Neural cell (in vitro differentiated cells): ENCODE measurements around the gene NFATC3. TPM values are rescaled to one million over a fixed set of nuclear protein-coding genes. Genes with fewer than 3 reads are reported as not detected.
A peak's percentile ranks its signal among the peaks of the same experiment; 100 is the strongest.

Source experiments
- H2AFZ ChIP-seq: fragments of 200-600, 300-800 bp; sonication (generic), shearing (Covaris generic); 2 replicates; pipeline ENCODE4 v1.6.0; 2014; ENCODE audit warnings: low read depth, mild to moderate bottlenecking, antibody characterized with exemption, low read length, moderate library complexity
- H3F3A ChIP-seq: fragments of 200-600 bp; shearing (Covaris generic); 2 replicates; pipeline ENCODE4 v1.6.1; 2016; ENCODE audit warnings: mild to moderate bottlenecking, moderate library complexity, mixed read lengths, antibody characterized with exemption, low read length; ENCODE audit not compliant: insufficient read depth, poor library complexity, severe bottlenecking
- H3K27ac ChIP-seq: fragments of 200-600, 300-800 bp; sonication (generic), shearing (Covaris generic); 2 replicates; pipeline ENCODE4 v1.5.1; 2014; ENCODE audit warnings: mild to moderate bottlenecking, low read length, moderate library complexity
- H3K27me3 ChIP-seq: fragments of 300-800, 200-600 bp; sonication (generic), shearing (Covaris generic); 2 replicates; pipeline ENCODE4 v1.6.0; 2014; ENCODE audit warnings: mild to moderate bottlenecking, low read depth, low read length, moderate library complexity; ENCODE audit not compliant: insufficient read depth
- H3K36me3 ChIP-seq: fragments of 300-800, 200-600 bp; sonication (generic), shearing (Covaris generic); 2 replicates; pipeline ENCODE4 v1.5.1; 2014; ENCODE audit warnings: mild to moderate bottlenecking, antibody characterized with exemption, low read length, moderate library complexity; ENCODE audit not compliant: insufficient read depth
- H3K4me2 ChIP-seq: fragments of 300-800, 200-600 bp; sonication (generic), shearing (Covaris generic); 2 replicates; pipeline ENCODE4 v1.6.0; 2014; ENCODE audit warnings: mild to moderate bottlenecking, low read length
- H3K4me3 ChIP-seq: fragments of 300-800, 200-600 bp; sonication (generic), shearing (Covaris generic); 2 replicates; pipeline ENCODE4 v1.5.1; 2014; ENCODE audit warnings: mild to moderate bottlenecking, low read length, moderate library complexity
- H3K79me2 ChIP-seq: fragments of 200-600 bp; shearing (Covaris generic); replicated peaks from 2 replicates; pipeline ENCODE4 v1.6.0; 2014; ENCODE audit warnings: mild to moderate bottlenecking, low read length, moderate library complexity; ENCODE audit not compliant: insufficient read depth
- H3K9ac ChIP-seq: fragments of 300-800, 200-600 bp; sonication (generic), shearing (Covaris generic); 2 replicates; pipeline ENCODE4 v1.6.1; 2016; ENCODE audit warnings: mild to moderate bottlenecking, low read length, mixed read lengths
- H3K9me2 ChIP-seq: fragments of 200-600 bp; shearing (Covaris generic); 2 replicates; pipeline ENCODE4 v1.6.1; 2016; ENCODE audit warnings: mild to moderate bottlenecking, low read length, mixed read lengths; ENCODE audit not compliant: insufficient read depth
- H3K9me3 ChIP-seq: fragments of 200-600, 300-800 bp; sonication (generic), shearing (Covaris generic); 2 replicates; pipeline ENCODE4 v1.6.1; 2016; ENCODE audit warnings: mild to moderate bottlenecking, mixed run types, low read length, moderate library complexity, mixed read lengths
- H4K20me1 ChIP-seq: fragments of 200-600 bp; shearing (Covaris generic); 2 replicates; pipeline ENCODE4 v1.6.1; 2016; ENCODE audit warnings: mild to moderate bottlenecking, mixed run types; ENCODE audit not compliant: insufficient read depth
- CTCF ChIP-seq: fragments of 450-650 bp; IDR thresholded peaks from 2 replicates; pipeline ENCODE4 v1.5.1; 2014; ENCODE audit warnings: antibody characterized with exemption, mild to moderate bottlenecking, moderate library complexity; ENCODE audit not compliant: poor library complexity, severe bottlenecking
- EP300 ChIP-seq: fragments of 450-650 bp; conservative IDR thresholded peaks from 2 replicates; pipeline ENCODE4 v1.6.1; 2014; ENCODE audit warnings: antibody characterized with exemption, mild to moderate bottlenecking, moderate library complexity; ENCODE audit not compliant: poor library complexity, severe bottlenecking
- EZH2 ChIP-seq: fragments of 200-600, 300-800 bp; shearing (Covaris generic), sonication (generic); IDR thresholded peaks from 2 replicates; pipeline ENCODE4 v1.6.1; 2014; ENCODE audit warnings: antibody characterized with exemption, low read length, borderline replicate concordance, mild to moderate bottlenecking; ENCODE audit not compliant: insufficient read depth, poor library complexity, severe bottlenecking
- MXI1 ChIP-seq: fragments of 450-650 bp; conservative IDR thresholded peaks from 2 replicates; pipeline ENCODE4 v1.6.1; 2014; ENCODE audit warnings: antibody characterized with exemption, mild to moderate bottlenecking; ENCODE audit not compliant: poor library complexity, severe bottlenecking
- POLR2AphosphoS5 ChIP-seq: IDR thresholded peaks from 2 replicates; pipeline ENCODE4 v1.6.1; 2012
- RAD21 ChIP-seq: fragments of 450-650 bp; conservative IDR thresholded peaks from 2 replicates; pipeline ENCODE4 v1.6.1; 2014; ENCODE audit warnings: antibody characterized with exemption, mild to moderate bottlenecking, moderate library complexity
- REST ChIP-seq: IDR thresholded peaks from 2 replicates; pipeline ENCODE4 v1.6.1; 2012; ENCODE audit warnings: borderline replicate concordance
- SMC3 ChIP-seq: fragments of 450-650 bp; conservative IDR thresholded peaks from 2 replicates; pipeline ENCODE4 v1.6.1; 2014; ENCODE audit warnings: antibody characterized with exemption, mild to moderate bottlenecking, moderate library complexity; ENCODE audit not compliant: poor library complexity
- TAF1 ChIP-seq: IDR thresholded peaks from 2 replicates; pipeline ENCODE4 v1.6.1; 2012; ENCODE audit warnings: low read depth
- polyA plus RNA-seq: library from polyadenylated mRNA; depleted of rRNA; stranded (reverse); fragments of >200 nt; gene quantifications from 2 replicates; pipeline ENCODE4 v1.2.3, GENCODE V29; 2014

The NFATC3 gene
- polyA plus RNA-seq, 1 donor from 2014 or later, result 6.2 TPM

- no peak overlapping the region for H3K4me2 ChIP-seq
- no peak overlapping the region for H3K27ac ChIP-seq
- H3K9ac ChIP-seq, result no peak overlapping the region
- no peaks in the 10 kb centered on the region for H3F3A ChIP-seq
- H3K36me3 ChIP-seq, result no peaks in the 10 kb centered on the region
- no peaks in the 10 kb centered on the region for H3K9me3 ChIP-seq
- H2AFZ ChIP-seq, result no peak overlapping the region
- no peaks in the 10 kb centered on the region for H3K9me2 ChIP-seq
- H3K4me3 ChIP-seq, result no peak overlapping the region
- no peaks in the 10 kb centered on the region for H4K20me1 ChIP-seq
- no peaks in the 10 kb centered on the region for H3K27me3 ChIP-seq
- TF ChIP-seq POLR2AphosphoS5, result peak; percentile 24
- TF ChIP-seq MXI1, result no peak
- no peaks in the 10 kb centered on the region for H3K79me2 ChIP-seq
Measured at GRCh38 chr16:68202091-68202519, 116.9 kb downstream of the NFATC3 start.

GRCh38 chr16:68206245-68206644 is 121.1 kb downstream of the NFATC3 start:
- Histone ChIP-seq H3F3A (no peaks in the 10 kb centered on the region), H3K9me2 (no peaks in the 10 kb centered on the region), H3K9me3 (no peaks in the 10 kb centered on the region), H2AFZ (no peak overlapping the region), H3K4me2 (no peak overlapping the region), H3K9ac (no peak overlapping the region), H3K36me3 (no peaks in the 10 kb centered on the region), H4K20me1 (no peaks in the 10 kb centered on the region), H3K27ac (no peak overlapping the region), H3K4me3 (no peak overlapping the region), H3K79me2 (no peaks in the 10 kb centered on the region), H3K27me3 (no peaks in the 10 kb centered on the region)
- TF ChIP-seq EP300 (no peak), RAD21 (no peak), POLR2AphosphoS5 (no peak)

- no peaks in the 10 kb centered on the region for H3K79me2 ChIP-seq
- H3K36me3 ChIP-seq, result no peaks in the 10 kb centered on the region
- H3K4me3 ChIP-seq, result no peak overlapping the region
- H3F3A ChIP-seq, result no peaks in the 10 kb centered on the region
- no peak overlapping the region for H3K27ac ChIP-seq
- H3K9ac ChIP-seq, result no peak overlapping the region
- H3K4me2 ChIP-seq, result no peak overlapping the region
- no peaks in the 10 kb centered on the region for H3K27me3 ChIP-seq
- H3K9me3 ChIP-seq, result no peaks in the 10 kb centered on the region
- H4K20me1 ChIP-seq, result no peaks in the 10 kb centered on the region
- no peaks in the 10 kb centered on the region for H3K9me2 ChIP-seq
- H2AFZ ChIP-seq, result no peak overlapping the region
- TF ChIP-seq TAF1 (no peak), EP300 (no peak), REST (no peak), EZH2 (no peak), RAD21 (no peak), POLR2AphosphoS5 (no peak), SMC3 (no peak), CTCF (no peak), MXI1 (no peak)
Measured at GRCh38 chr16:68214726-68215125, 129.6 kb downstream of the NFATC3 start.
